HG03439 (cell line): ENCODE data around the gene CPLX1.
"Not testable (repeated sequence)": the region's sequence is repeated elsewhere in the genome, so short reads cannot be mapped to it uniquely, and the experiment has no call there.

ENCODE experiments used
- ATAC-seq: cut with Tn5 transposase; IDR thresholded peaks from one replicate; pipeline ENCODE4 v1.9.1; 2021; ENCODE audit warnings: mild to moderate bottlenecking, moderate library complexity; ENCODE audit not compliant: unreplicated experiment

CPLX1 gene

GRCh38 chr4:763191-763810, 62.6 kb downstream of the CPLX1 start:
- ATAC-seq = no peak

DNA sequence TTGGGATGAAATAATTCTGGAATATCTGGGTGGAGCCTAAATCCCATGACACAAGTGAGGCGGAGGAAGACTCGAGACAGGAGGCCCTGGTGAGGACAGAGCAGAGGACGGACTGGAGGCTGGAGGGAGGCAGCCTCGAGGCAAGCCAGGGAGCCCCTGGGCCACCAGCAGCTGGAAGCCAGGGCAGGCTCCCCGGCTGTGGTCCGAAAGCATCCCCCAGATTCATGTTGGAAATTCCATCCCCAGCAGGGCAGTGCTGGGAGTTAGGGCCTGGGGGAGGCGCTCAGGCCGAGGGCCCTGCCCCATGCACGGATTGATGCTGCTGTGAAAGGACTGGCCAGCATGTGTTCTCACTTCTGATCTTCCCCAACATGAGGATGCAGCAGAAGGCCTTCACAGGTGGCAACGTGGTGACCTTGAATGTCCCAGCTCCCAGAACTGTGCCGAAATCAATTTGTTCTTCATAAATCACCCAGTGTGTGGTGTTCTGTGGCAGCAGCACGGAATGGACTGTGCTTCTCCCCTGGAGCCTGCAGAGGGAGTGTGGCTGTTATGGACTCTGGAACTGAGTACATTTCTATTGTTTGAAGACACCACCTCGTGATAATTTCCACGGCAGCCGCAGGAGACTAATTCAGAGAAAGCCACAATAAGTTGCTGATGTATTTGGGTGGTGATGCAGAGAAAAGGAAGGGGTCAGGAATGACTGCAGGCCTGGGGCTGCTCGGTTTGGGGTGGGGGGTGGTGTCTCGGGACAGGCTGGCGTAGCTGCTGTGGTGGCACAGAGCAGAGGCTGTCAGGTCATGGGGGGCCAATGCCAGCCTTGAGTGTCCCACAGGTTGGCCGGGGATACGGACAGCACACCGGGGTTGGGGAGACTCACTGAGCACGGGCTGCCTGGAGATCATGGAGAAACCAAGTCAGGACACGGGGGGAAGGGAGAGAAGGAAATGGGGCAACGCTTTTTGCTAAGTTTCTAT, 63.4 kb downstream of the CPLX1 start:
- no peak for ATAC-seq

GRCh38 chr4:761739-762138, 64.2 kb downstream of the CPLX1 start:
- ATAC-seq = no peak

DNA sequence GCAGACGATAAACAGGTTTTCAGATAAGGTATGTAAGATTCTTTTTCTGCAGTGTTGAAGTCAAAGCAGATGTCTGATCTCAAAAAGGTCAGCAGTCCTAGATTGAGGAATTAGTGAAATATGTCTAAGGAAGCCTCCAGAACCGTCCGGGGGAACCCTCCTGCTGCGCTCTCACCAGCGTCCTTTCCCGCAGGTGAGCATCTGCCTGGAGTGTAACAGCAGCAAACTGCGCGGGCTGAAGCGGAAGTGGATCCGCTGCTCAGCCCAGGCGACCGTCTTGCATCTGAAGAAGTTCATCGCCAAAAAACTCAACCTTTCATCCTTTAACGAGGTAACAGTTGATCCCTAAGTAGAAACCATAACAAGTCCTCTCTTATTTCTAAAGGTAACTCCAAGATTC, 64.8 kb downstream of the CPLX1 start:
- no peak for ATAC-seq

- ATAC-seq = no peak
Observed at GRCh38 chr4:760616-761015, 65.3 kb downstream of the CPLX1 start.

- ATAC-seq = not testable (repeated sequence)
Observed at GRCh38 chr4:759810-760209, 66.1 kb downstream of the CPLX1 start.

DNA sequence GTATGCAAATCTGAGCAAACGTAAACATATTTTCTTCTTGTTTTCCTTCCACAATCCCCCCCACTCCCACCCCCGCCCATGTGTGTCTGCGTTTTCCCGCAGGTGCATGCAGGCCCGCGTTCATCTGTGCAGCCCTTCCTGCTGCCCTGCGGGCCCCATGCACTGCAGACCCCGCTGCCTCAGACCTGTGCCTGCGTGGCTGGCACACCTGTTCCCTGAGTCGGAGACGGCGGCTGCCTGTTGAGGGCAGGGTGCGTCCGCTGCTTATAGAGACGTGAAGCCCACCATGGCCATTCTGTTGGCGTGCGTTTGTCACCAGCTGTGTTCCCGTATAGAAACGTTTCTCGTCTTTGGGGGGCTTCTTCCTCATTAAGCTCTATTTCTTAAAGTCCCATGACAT, 68.8 kb downstream of the CPLX1 start:
- ATAC-seq = no peak

DNA sequence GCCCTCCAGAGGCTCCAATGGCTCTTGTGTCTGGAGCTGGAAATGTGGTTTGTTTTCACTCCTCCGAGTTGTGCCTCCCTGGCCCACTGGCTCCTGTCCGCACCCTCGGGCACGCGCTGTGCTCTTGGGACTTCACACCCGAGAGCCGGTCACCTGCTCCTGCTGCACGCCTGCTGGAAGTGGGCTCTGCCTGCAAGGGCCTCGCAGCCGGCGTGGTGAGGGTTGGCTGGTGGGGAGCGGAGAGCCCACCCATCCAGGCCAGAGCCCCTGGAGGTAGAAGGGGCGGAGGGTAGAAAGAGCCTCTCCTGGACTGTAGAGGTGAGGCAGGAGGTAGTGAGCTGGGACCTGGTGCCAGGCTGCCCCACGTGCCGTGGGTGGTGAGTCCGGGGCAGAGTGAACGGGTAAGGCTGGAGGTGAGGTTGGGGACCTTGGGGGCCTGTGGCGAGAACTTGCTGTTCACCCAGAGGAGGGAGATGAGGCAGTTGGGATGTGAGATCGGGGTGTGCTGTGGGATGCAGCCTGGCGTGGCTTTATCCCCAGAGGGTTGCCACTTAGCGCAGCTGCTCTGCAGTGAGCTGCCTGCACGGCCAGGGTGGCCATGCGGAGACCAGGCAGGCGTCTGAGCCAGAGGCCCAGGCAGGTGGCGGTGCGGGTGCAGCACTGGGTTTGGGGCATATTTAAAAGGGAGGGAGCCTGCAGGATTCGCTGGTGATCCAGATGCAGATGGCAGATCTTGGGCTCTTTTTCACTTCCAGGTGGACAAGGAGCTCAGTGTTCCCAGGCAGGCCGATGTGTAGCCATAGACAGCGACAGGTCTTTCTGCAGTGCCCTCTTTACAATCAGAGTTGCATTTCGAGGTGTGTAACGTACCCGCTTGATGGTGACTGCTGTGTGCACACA, 71.5 kb downstream of the CPLX1 start:
- no peak for ATAC-seq

DNA sequence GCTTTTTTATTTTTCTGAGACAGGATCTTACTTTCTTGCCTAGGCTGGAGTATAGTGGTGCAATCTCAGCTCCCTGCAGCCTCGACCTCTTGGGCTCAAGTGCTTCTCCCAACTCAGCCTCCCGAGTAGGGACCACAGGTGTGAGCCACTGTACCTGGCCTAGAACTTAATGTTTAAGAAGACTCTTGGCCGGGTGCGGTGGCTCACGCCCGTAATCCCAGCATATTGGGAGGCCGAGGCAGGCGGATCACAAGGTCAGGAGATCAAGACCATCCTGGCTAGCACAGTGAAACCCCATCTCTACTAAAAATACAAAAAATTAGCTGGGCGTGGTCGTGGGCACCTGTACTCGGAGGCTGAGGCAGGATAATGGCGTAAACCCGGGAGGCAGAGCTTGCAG, 72.7 kb downstream of the CPLX1 start:
- not testable (repeated sequence) for ATAC-seq

GRCh38 chr4:752196-752861, 73.6 kb downstream of the CPLX1 start:
- no peak for ATAC-seq

DNA sequence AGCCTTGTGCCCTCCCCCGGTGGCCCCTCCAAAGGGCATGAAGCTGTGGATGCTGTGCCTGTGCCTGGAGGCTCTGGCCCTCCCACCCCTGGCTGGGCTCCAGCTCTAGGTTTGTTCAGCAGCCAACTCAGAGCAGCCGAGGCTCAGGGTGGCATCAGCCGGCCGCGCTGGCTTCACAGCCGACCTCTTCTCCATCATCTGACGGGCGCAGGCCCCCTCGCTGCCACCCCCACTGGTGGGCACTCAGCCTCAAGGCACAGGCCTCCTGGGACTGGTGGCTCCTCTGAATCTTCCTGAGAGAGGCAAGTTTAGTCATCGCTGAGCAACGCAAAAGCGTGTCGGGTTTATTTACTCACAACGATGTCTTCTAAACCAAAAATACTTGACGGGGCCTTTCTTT, 74.3 kb downstream of the CPLX1 start:
- ATAC-seq = no peak

GRCh38 chr4:749698-750666, 75.9 kb downstream of the CPLX1 start:
- no peak for ATAC-seq

DNA sequence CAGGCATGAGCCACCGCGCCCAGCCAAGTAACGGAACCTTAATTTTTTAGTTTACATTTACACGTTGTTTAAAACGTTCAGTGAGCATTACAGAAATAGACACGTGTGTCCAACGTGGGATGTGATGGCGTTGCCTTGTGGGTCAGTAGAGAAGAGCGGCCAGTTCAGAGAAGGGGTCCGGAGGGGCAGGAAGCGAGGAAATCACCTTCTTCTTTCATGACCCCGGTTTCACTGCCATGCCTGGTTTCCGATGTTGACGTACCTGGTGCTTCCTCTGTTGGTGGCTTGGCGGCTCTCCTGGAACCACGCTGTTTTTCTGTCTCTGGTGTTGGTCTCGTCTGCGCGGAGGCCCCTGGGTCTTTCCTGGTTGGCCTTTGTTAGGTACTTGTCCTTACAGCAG, 77.5 kb downstream of the CPLX1 start:
- ATAC-seq = no peak

DNA sequence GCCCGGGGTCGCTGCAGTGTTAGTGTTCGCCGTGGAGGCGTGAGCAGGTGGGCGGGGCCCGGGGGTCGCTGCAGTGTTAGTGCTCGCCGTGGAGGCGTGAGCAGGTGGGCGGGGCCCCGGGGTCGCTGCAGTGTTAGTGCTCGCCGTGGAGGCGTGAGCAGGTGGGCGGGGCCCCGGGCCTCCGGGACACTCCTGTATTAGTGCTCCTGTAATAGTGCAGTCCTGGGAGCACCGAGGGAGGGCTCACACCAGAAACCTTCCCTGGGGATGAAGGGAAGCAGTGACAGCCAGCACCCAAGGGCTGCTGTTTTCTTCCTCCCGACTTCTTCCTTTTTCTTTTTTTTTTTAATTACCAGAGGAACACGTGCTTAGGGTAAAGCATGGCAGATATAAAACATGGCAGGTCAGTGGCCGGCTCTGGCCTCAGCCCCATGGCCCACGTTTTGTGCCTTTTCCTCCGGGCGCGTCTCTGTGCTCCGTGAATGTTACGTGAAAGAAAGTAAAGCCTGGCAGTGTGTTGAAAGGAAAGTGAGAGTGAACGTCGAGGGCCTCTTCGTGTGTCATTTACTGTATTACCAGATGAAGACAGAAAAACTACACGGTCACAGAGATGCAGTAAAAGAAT, 78.3 kb downstream of the CPLX1 start:
- no peak for ATAC-seq

GRCh38 chr4:744212-744841, 81.6 kb downstream of the CPLX1 start:
- no peak for ATAC-seq

DNA sequence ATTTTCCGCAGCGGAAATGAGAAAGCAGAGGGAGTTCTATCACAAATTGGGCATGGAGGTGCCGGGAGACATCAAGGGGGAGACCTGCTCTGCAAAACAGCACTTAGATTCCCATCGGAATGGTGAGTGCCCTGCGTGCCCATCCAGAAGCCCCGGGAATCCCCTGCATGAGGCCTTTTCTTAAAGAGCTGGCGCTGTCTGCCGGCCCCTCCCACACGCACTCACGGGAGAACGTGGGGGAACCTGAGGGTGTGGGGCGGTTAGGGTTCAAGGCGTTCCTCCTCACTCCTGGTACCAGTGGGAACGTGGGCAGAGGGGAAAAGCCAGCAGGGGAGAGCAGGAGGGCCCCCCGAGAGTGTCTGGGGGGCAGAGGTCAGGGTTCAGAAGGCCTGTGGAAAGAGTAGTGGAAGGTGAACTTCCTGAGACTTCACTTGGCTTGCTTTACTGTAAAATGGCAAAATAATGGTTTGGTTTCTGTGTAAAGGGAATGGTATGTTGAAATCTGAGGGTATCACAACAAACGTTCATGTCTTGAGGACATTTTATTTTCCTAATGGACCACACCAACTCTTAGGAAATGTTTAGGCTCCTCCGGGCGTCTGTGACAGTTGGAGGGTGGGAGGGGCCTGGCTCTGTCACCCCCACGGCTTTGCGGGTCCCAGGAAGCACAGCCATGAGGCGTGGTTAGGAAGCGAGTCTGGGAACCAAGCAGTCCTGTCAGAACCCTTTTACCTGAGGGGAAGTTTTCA, 82.3 kb downstream of the CPLX1 start:
- no peak for ATAC-seq

DNA sequence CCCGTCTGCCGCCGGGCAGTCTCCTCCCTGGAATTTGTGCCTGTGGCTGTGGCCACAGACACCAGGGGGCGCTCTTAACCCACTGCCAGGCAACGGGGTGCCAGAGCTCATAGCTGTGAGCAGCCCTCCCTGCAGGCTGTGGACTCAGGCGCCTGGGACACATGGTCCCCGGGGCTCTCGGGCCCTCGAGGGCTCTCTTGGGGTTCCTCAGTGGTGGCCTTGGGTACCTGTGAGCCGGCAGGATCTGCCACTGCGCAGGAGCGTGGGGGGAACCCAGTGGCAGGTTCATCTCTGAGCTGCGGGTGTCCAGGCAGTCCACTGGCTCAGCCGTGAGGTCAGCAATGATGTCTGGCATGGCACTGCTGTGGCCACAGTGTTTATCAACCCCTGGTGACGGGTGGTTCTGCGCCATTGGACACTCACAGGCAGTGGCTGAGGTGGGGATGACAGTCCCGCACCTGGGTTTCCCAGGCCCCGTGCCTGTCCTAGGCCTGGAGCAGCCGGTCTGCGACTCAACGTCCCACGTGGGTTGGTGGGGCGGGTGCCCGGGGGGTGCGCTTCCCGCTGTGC, 83.1 kb downstream of the CPLX1 start:
- ATAC-seq = peak; percentile 59
